Caki2 (cell line): ENCODE measurements around the gene CDK16. TPM values are rescaled to one million over a fixed set of nuclear protein-coding genes. Genes with fewer than 3 reads are reported as not detected.

ENCODE experiments used
- DNase-seq: peaks from one replicate; pipeline ENCODE4 v3.0.0-alpha.2; 2015; ENCODE audit warnings: low read depth
- in situ Hi-C: cut with HindIII; loops from 2 replicates; pipeline ENCODE4 v1.10.0; 2016; ENCODE audit warnings: low sequenced_read_pairs, low pct_unique_long_range_greater_than_20kb, mixed read lengths
- total RNA-seq: library from RNA; depleted of rRNA; stranded (reverse); fragments of >200 nt; shearing (Covaris generic); gene quantifications from 2 replicates; pipeline ENCODE4 v1.2.3, GENCODE V29; 2014; ENCODE audit warnings: low replicate concordance

Gene CDK16
- total RNA-seq, 1 experiment from 2014 or later = 78.8 TPM

- DNase-seq = peak; percentile 27
- in situ Hi-C loops = no loop called here
Measured at GRCh38 chrX:47200385-47201150, 17.9 kb upstream of the CDK16 start.

- in situ Hi-C loops = no loop called here
- no peak for DNase-seq
Measured at GRCh38 chrX:47201345-47201944, 17.0 kb upstream of the CDK16 start.

GRCh38 chrX:47202316-47202715, 16.2 kb upstream of the CDK16 start:
- no peak for DNase-seq
- in situ Hi-C loops = no loop called here

- DNase-seq = no peak
- in situ Hi-C loops = no loop called here
Measured at GRCh38 chrX:47202877-47203276, 15.6 kb upstream of the CDK16 start.

GRCh38 chrX:47204970-47205369, 13.5 kb upstream of the CDK16 start:
- DNase-seq = no peak
- in situ Hi-C loops = no loop called here

- no peak for DNase-seq
- in situ Hi-C loops = no loop called here
Measured at GRCh38 chrX:47206316-47206715, 12.2 kb upstream of the CDK16 start.

- in situ Hi-C loops = no loop called here
- DNase-seq = no peak
Measured at GRCh38 chrX:47208108-47208507, 10.4 kb upstream of the CDK16 start.

GRCh38 chrX:47209508-47210238, 8.8 kb upstream of the CDK16 start:
- DNase-seq = no peak
- in situ Hi-C loops = no loop called here

GRCh38 chrX:47210661-47211425, 7.6 kb upstream of the CDK16 start:
- DNase-seq = no peak
- in situ Hi-C loops = no loop called here

- no peak for DNase-seq
- in situ Hi-C loops = no loop called here
Measured at GRCh38 chrX:47212381-47213293, 5.8 kb upstream of the CDK16 start.

- in situ Hi-C loops = no loop called here
- DNase-seq = no peak
Measured at GRCh38 chrX:47214435-47215077, 3.9 kb upstream of the CDK16 start.

- DNase-seq = no peak
- in situ Hi-C loops = no loop called here
Measured at GRCh38 chrX:47215291-47215900, 3.1 kb upstream of the CDK16 start.

- no peak for DNase-seq
- in situ Hi-C loops = no loop called here
Measured at GRCh38 chrX:47216393-47216925, 2.0 kb upstream of the CDK16 start.

GRCh38 chrX:47217121-47217851, 1.2 kb upstream of the CDK16 start:
- in situ Hi-C loops = no loop called here
- no peak for DNase-seq

GRCh38 chrX:47217852-47218279, 615 bp upstream of the CDK16 start:
- DNase-seq = peak; percentile 99
- in situ Hi-C loops = no loop called here
